ENCODE data around the gene TMEM178A.
A peak's percentile ranks its signal among the peaks of the same experiment; 100 is the strongest.
"Not testable (repeated sequence)": the region's sequence is repeated elsewhere in the genome, so short reads cannot be mapped to it uniquely, and the experiment has no call there.

Gene TMEM178A

GRCh38 chr2:39724828-39725144, 59.1 kb downstream of the TMEM178A start:
- no peaks in the 10 kb centered on the region for H4K20me1 ChIP-seq

GRCh38 chr2:39725401-39725800, 59.7 kb downstream of the TMEM178A start:
- no peak overlapping the region for H3K4me3 ChIP-seq

More at GRCh38 chr2:39724828-39725144, 59.1 kb downstream of the TMEM178A start:
- Histone ChIP-seq H3K27ac (no peak overlapping the region), H3K4me3 (no peak overlapping the region), H3K9ac (no peak overlapping the region), H3K4me2 (no peak overlapping the region), H3K27me3 (no peaks in the 10 kb centered on the region), H3K36me3 (peaks cover 0 to 4% (median 0%) of the 10 kb centered on the region in 11 experiments; a peak in 5 of 22 replicates), H3K9me3 (replicated peaks in 1 of 11) (no peaks in the 10 kb centered on the region), H3K4me1 (peaks cover 0 to 11% (median 0%) of the 10 kb centered on the region in 10 experiments; a peak in 6 of 20 replicates)
- TF ChIP-seq Cebpa-rat (IDR thresholded peaks at IDR 0.05), result no peak

GRCh38 chr2:39728085-39728484, 62.4 kb downstream of the TMEM178A start:
- H3K4me2 ChIP-seq, result peak overlapping the region in 4 of 11 experiments; percentile 5 to 41 (median 28); a peak in 5 of 22 replicates
- H3K27me3 ChIP-seq; H3K9ac ChIP-seq; H3K4me3 ChIP-seq; H3K9me3 ChIP-seq (replicated peaks in 1 of 11); H3K27ac ChIP-seq: not testable (repeated sequence)
- peaks cover 12 to 36% (median 20%) of the 10 kb centered on the region in 10 experiments for H3K4me1 ChIP-seq
- H4K20me1 ChIP-seq, result peaks cover 0 to 18% (median 9%) of the 10 kb centered on the region in 11 experiments; a peak in 14 of 22 replicates
- H3K36me3 ChIP-seq, result peaks cover 0 to 25% (median 9%) of the 10 kb centered on the region in 11 experiments; a peak in 11 of 22 replicates

More at GRCh38 chr2:39725401-39725800, 59.7 kb downstream of the TMEM178A start:
- Histone ChIP-seq H3K4me2 (no peak overlapping the region), H3K9ac (no peak overlapping the region), H3K27me3 (no peaks in the 10 kb centered on the region), H3K36me3 (peaks cover 0 to 10% (median 5%) of the 10 kb centered on the region in 11 experiments; a peak in 9 of 22 replicates), H4K20me1 (no peaks in the 10 kb centered on the region), H3K9me3 (replicated peaks in 1 of 11) (no peaks in the 10 kb centered on the region; a peak in 1 of 22 replicates), H3K4me1 (peaks cover 0 to 11% (median 0%) of the 10 kb centered on the region in 10 experiments; a peak in 6 of 20 replicates), H3K27ac (no peak overlapping the region)
- no peak for TF ChIP-seq Cebpa-rat (IDR thresholded peaks at IDR 0.05)

DNA sequence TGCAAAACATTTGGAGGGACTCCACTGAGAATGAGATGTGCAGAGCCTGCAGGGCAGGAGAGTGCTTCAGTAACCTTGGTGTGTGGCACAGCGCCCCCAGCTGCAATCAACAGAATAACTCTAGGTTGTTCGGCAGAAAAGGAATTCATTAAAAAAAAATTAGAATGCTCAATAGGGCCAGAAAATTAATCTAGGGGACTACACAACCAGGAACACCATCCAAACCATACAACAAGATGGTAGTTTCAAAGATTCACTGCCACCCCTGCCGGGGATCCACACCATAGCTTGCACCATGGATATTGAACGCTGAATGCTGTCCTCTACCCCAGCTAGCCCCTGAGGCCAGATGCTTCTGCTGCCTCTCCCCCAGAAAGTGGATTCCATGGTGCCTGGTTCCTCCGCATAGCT, 63.2 kb downstream of the TMEM178A start:
- Histone ChIP-seq H3K36me3 (peaks cover 8 to 33% (median 17%) of the 10 kb centered on the region in 11 experiments; a peak in 16 of 22 replicates), H3K9ac (no peak overlapping the region), H3K9me3 (replicated peaks in 1 of 11) (peaks cover 0 to 5% (median 0%) of the 10 kb centered on the region in 11 experiments; a peak in 1 of 22 replicates), H4K20me1 (peaks cover 0 to 23% (median 11%) of the 10 kb centered on the region in 11 experiments; a peak in 14 of 22 replicates), H3K27me3 (no peaks in the 10 kb centered on the region), H3K27ac (no peak overlapping the region), H3K4me3 (no peak overlapping the region), H3K4me1 (peaks cover 16 to 44% (median 29%) of the 10 kb centered on the region in 10 experiments), H3K4me2 (peak overlapping the region in 1 of 11 experiments; percentile 20; a peak in 2 of 22 replicates)
- no peak for TF ChIP-seq Cebpa-rat (IDR thresholded peaks at IDR 0.05)

GRCh38 chr2:39730276-39730675, 64.6 kb downstream of the TMEM178A start:
- Histone ChIP-seq H3K27me3 (no peaks in the 10 kb centered on the region), H3K36me3 (peaks cover 20 to 47% (median 31%) of the 10 kb centered on the region in 11 experiments), H3K27ac (no peak overlapping the region; a peak in 2 of 22 replicates), H3K4me2 (no peak overlapping the region), H3K9me3 (replicated peaks in 1 of 11) (peaks cover 0 to 8% (median 0%) of the 10 kb centered on the region in 11 experiments; a peak in 1 of 22 replicates), H3K4me3 (no peak overlapping the region), H3K9ac (no peak overlapping the region), H3K4me1 (peaks cover 16 to 57% (median 38%) of the 10 kb centered on the region in 10 experiments), H4K20me1 (peaks cover 0 to 23% (median 12%) of the 10 kb centered on the region in 11 experiments; a peak in 14 of 22 replicates)
- TF ChIP-seq Cebpa-rat (IDR thresholded peaks at IDR 0.05), result no peak

- Histone ChIP-seq H4K20me1 (peaks cover 0 to 27% (median 12%) of the 10 kb centered on the region in 11 experiments; a peak in 14 of 22 replicates), H3K4me1 (peaks cover 19 to 63% (median 38%) of the 10 kb centered on the region in 10 experiments), H3K4me2 (peak overlapping the region in 5 of 11 experiments; percentile 55 to 85 (median 80); a peak in 6 of 22 replicates), H3K9me3 (replicated peaks in 1 of 11) (peaks cover 0 to 13% (median 0%) of the 10 kb centered on the region in 11 experiments; a peak in 1 of 22 replicates), H3K9ac (no peak overlapping the region), H3K36me3 (peaks cover 25 to 52% (median 36%) of the 10 kb centered on the region in 11 experiments), H3K4me3 (no peak overlapping the region), H3K27ac (peak overlapping the region in 3 of 11 experiments; percentile 65 to 79 (median 69); a peak in 5 of 22 replicates), H3K27me3 (no peaks in the 10 kb centered on the region)
- no peak for TF ChIP-seq Cebpa-rat (IDR thresholded peaks at IDR 0.05)
Measured at GRCh38 chr2:39730685-39731302, 65.1 kb downstream of the TMEM178A start.

DNA sequence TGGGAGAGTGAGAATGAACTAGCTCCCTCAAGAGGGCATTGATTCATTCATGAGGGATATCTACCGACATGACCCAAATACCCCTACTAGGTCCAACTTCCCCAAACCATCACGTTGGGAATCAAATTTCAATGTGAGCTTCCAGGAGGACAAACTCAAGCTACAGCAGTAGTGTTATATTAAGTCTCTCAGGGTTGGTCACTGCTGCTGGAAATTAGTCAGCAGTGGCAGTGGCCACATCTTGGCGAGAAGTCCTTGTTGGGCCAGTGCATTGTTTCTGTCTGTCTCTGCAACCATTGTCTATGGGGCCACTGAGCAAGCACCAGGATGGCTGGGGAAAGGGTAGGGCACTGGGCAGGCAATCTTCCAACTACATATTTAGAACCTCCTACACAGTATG, 65.8 kb downstream of the TMEM178A start:
- H3K4me2 ChIP-seq, result peak overlapping the region in 8 of 11 experiments; percentile 51 to 85 (median 76); a peak in 15 of 22 replicates
- H3K9ac ChIP-seq, result peak overlapping the region in 3 of 11 experiments; percentile 43 to 58 (median 47); a peak in 5 of 22 replicates
- peaks cover 20 to 64% (median 38%) of the 10 kb centered on the region in 10 experiments for H3K4me1 ChIP-seq
- peaks cover 0 to 28% (median 12%) of the 10 kb centered on the region in 11 experiments; a peak in 14 of 22 replicates for H4K20me1 ChIP-seq
- H3K27me3 ChIP-seq, result no peaks in the 10 kb centered on the region
- H3K36me3 ChIP-seq, result peaks cover 33 to 59% (median 43%) of the 10 kb centered on the region in 11 experiments
- no peak for TF ChIP-seq Cebpa-rat (IDR thresholded peaks at IDR 0.05)
- H3K27ac ChIP-seq, result peak overlapping the region in 6 of 11 experiments; percentile 0 to 79 (median 64); a peak in 10 of 22 replicates
- H3K9me3 ChIP-seq (replicated peaks in 1 of 11), result peaks cover 0 to 16% (median 0%) of the 10 kb centered on the region in 11 experiments; a peak in 4 of 22 replicates
- H3K4me3 ChIP-seq, result no peak overlapping the region

DNA sequence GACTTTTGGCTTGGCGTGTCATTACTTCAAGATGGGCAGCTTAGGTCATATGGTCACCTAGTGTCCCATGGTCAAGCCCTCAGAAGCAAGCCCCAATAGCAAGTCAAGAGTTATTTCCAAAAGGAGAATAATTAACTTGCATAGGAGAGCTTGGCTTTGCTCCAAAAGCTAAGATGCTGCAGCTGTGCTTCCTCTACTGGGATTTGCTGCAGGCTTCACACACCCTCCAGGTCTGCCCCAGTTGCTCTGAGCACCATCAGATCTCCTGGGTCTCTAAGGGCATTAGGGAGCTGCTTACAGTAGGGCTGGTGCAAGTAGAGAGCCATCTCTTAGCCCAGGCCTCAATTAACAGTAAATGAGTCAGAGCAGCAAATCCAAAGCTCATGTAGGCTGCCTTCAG, 66.8 kb downstream of the TMEM178A start:
- TF ChIP-seq Cebpa-rat (IDR thresholded peaks at IDR 0.05), result no peak
- Histone ChIP-seq H3K27me3 (no peaks in the 10 kb centered on the region), H3K9ac (peak overlapping the region in 4 of 11 experiments; percentile 9 to 58 (median 45); a peak in 4 of 22 replicates), H3K4me2 (peak overlapping the region; percentile 5 to 85 (median 55); a peak in 20 of 22 replicates), H3K36me3 (peaks cover 42 to 69% (median 53%) of the 10 kb centered on the region in 11 experiments), H3K4me1 (peaks cover 24 to 64% (median 40%) of the 10 kb centered on the region in 10 experiments), H3K27ac (peak overlapping the region in 6 of 11 experiments; percentile 0 to 79 (median 64); a peak in 9 of 22 replicates), H4K20me1 (peaks cover 0 to 28% (median 14%) of the 10 kb centered on the region in 11 experiments; a peak in 14 of 22 replicates), H3K4me3 (peak overlapping the region in 1 of 10 experiments; percentile 5; a peak in 1 of 20 replicates), H3K9me3 (replicated peaks in 1 of 11) (peaks cover 0 to 19% (median 0%) of the 10 kb centered on the region in 11 experiments; a peak in 4 of 22 replicates)

All from BLaER1 treated with 17β-estradiol and CSF1 and Interleukin-3, amounts not matched to agents 10 nM and 100 nM (cell line).